Upper lobe of right lung (tissue), 1 donor: ENCODE results near the gene IFNL1. TPM values are rescaled to one million over a fixed set of nuclear protein-coding genes. Genes with fewer than 3 reads are reported as not detected.

Experiments used
- ATAC-seq: fragments of 200-7000 bp; cut with Tn5 transposase; one replicate; pipeline ENCODE4 v1.9.1; 2020; ENCODE audit warnings: mild to moderate bottlenecking, moderate library complexity
- DNase-seq: peaks from one replicate; pipeline ENCODE4 v3.0.0-alpha.2; 2020
- H3K27ac ChIP-seq: fragments of 200-600 bp; one replicate; pipeline ENCODE4 v1.8.0; 2022
- H3K27me3 ChIP-seq: fragments of 200-600 bp; one replicate; pipeline ENCODE4 v1.8.0; 2022; ENCODE audit warnings: mild to moderate bottlenecking
- H3K36me3 ChIP-seq: fragments of 200-600 bp; one replicate; pipeline ENCODE4 v1.8.0; 2022
- H3K4me1 ChIP-seq: fragments of 200-600 bp; one replicate; pipeline ENCODE4 v1.8.0; 2022
- H3K4me3 ChIP-seq: fragments of 200-600 bp; one replicate; pipeline ENCODE4 v1.8.0; 2022; ENCODE audit warnings: mild to moderate bottlenecking
- H3K9me3 ChIP-seq: fragments of 200-600 bp; one replicate; pipeline ENCODE4 v1.8.0; 2022
- CTCF ChIP-seq: fragments of 200-600 bp; IDR thresholded peaks from one replicate; pipeline ENCODE4 v1.8.0; 2022; ENCODE audit warnings: antibody characterized with exemption
- intact Hi-C: fragments of 100-400 bp; cut with DNase I; formaldehyde crosslinking; loops from one replicate; pipeline ENCODE4 v1.11.0; 2022
- total RNA-seq: library from RNA; stranded (reverse); fragmentation: NEBNext Ultra II Directional; extraction: Animal tissue kit (Norgen Biotek cat#: 25700); gene quantifications from one replicate; pipeline ENCODE4 v1.2.1, GENCODE V29; 2021
- donor health status: DM: no; HTN: yes; CAD: no; lungs with severe emphysema.

The IFNL1 gene
- total RNA-seq, 1 donor from 2014 or later = not detected

GRCh38 chr19:39301021-39301420 is 4.8 kb downstream of the IFNL1 start:
- no peak overlapping the region for H3K27ac ChIP-seq
- H3K4me1 ChIP-seq = no peaks in the 10 kb centered on the region
- TF ChIP-seq CTCF = no peak
- ATAC-seq (no peak), DNase-seq (peak; percentile 16)
- no peaks in the 10 kb centered on the region for H3K27me3 ChIP-seq
- H3K36me3 ChIP-seq = no peaks in the 10 kb centered on the region
- H3K9me3 ChIP-seq = no peaks in the 10 kb centered on the region
- H3K4me3 ChIP-seq = no peak overlapping the region
- intact Hi-C loops = no loop called here

- H3K4me3 ChIP-seq = no peak overlapping the region
Observed at GRCh38 chr19:39301562-39301961, 5.4 kb downstream of the IFNL1 start.

GRCh38 chr19:39303373-39304184 is 7.4 kb downstream of the IFNL1 start:
- peak; percentile 45 for ATAC-seq
- H3K27ac ChIP-seq = no peak overlapping the region
- no peaks in the 10 kb centered on the region for H3K36me3 ChIP-seq
- no peaks in the 10 kb centered on the region for H3K4me1 ChIP-seq
- intact Hi-C loops = no loop called here
- no peak for DNase-seq
- no peaks in the 10 kb centered on the region for H3K9me3 ChIP-seq
- peaks cover 18% of the 10 kb centered on the region for H3K27me3 ChIP-seq
- H3K4me3 ChIP-seq = no peak overlapping the region
- no peak for TF ChIP-seq CTCF

More at GRCh38 chr19:39301562-39301961, 5.4 kb downstream of the IFNL1 start:
- no peaks in the 10 kb centered on the region for H3K27me3 ChIP-seq
- no peaks in the 10 kb centered on the region for H3K4me1 ChIP-seq
- TF ChIP-seq CTCF = no peak
- no peaks in the 10 kb centered on the region for H3K9me3 ChIP-seq
- no peak overlapping the region for H3K27ac ChIP-seq
- intact Hi-C loops = no loop called here
- H3K36me3 ChIP-seq = no peaks in the 10 kb centered on the region
- ATAC-seq = no peak
- no peak for DNase-seq

GRCh38 chr19:39304185-39304513 is 7.9 kb downstream of the IFNL1 start:
- intact Hi-C loops = no loop called here
- DNase-seq = no peak
- Histone ChIP-seq H3K27ac (no peak overlapping the region), H3K27me3 (peaks cover 18% of the 10 kb centered on the region), H3K4me3 (no peak overlapping the region), H3K4me1 (no peaks in the 10 kb centered on the region), H3K9me3 (no peaks in the 10 kb centered on the region), H3K36me3 (no peaks in the 10 kb centered on the region)
- no peak for ATAC-seq
- TF ChIP-seq CTCF = no peak

- Histone ChIP-seq H3K36me3 (no peaks in the 10 kb centered on the region), H3K4me3 (no peak overlapping the region), H3K27me3 (peaks cover 18% of the 10 kb centered on the region), H3K27ac (no peak overlapping the region), H3K9me3 (no peaks in the 10 kb centered on the region), H3K4me1 (no peaks in the 10 kb centered on the region)
- TF ChIP-seq CTCF = no peak
- DNase-seq = no peak
- intact Hi-C loops = no loop called here
- no peak for ATAC-seq
Observed at GRCh38 chr19:39304701-39305571, 8.7 kb downstream of the IFNL1 start.
